ENCODE data around the gene MLF2. TPM values are rescaled to one million over a fixed set of nuclear protein-coding genes. Genes with fewer than 3 reads are reported as not detected.
A peak's percentile ranks its signal among the peaks of the same experiment; 100 is the strongest.

The MLF2 gene
- total and polyA plus RNA-seq, 2 of the 13 experiments (the other 11 are each of a cell fraction or from before 2014, with no cell fraction given) = 88.1 to 167 TPM

GRCh38 chr12:6724409-6724797, 28.5 kb downstream of the MLF2 start (continued):
- TF ChIP-seq GTF2F1 (IDR thresholded peaks at IDR 0.05; ENCODE audit: low read length) = no peak
- TF ChIP-seq GMEB1 (CRISPR knock-in tag; IDR thresholded peaks at IDR 0.05; ENCODE audit: borderline replicate concordance) = no peak
- peak; percentile 66 for TF ChIP-seq ZNF891 (CRISPR knock-in tag; IDR thresholded peaks at IDR 0.05)
- no peak for TF ChIP-seq FOXP4 (CRISPR knock-in tag; IDR thresholded peaks at IDR 0.05)
- no peak for TF ChIP-seq DNMT1 (CRISPR knock-in tag; IDR thresholded peaks at IDR 0.05)
- TF ChIP-seq, protein P1, sequence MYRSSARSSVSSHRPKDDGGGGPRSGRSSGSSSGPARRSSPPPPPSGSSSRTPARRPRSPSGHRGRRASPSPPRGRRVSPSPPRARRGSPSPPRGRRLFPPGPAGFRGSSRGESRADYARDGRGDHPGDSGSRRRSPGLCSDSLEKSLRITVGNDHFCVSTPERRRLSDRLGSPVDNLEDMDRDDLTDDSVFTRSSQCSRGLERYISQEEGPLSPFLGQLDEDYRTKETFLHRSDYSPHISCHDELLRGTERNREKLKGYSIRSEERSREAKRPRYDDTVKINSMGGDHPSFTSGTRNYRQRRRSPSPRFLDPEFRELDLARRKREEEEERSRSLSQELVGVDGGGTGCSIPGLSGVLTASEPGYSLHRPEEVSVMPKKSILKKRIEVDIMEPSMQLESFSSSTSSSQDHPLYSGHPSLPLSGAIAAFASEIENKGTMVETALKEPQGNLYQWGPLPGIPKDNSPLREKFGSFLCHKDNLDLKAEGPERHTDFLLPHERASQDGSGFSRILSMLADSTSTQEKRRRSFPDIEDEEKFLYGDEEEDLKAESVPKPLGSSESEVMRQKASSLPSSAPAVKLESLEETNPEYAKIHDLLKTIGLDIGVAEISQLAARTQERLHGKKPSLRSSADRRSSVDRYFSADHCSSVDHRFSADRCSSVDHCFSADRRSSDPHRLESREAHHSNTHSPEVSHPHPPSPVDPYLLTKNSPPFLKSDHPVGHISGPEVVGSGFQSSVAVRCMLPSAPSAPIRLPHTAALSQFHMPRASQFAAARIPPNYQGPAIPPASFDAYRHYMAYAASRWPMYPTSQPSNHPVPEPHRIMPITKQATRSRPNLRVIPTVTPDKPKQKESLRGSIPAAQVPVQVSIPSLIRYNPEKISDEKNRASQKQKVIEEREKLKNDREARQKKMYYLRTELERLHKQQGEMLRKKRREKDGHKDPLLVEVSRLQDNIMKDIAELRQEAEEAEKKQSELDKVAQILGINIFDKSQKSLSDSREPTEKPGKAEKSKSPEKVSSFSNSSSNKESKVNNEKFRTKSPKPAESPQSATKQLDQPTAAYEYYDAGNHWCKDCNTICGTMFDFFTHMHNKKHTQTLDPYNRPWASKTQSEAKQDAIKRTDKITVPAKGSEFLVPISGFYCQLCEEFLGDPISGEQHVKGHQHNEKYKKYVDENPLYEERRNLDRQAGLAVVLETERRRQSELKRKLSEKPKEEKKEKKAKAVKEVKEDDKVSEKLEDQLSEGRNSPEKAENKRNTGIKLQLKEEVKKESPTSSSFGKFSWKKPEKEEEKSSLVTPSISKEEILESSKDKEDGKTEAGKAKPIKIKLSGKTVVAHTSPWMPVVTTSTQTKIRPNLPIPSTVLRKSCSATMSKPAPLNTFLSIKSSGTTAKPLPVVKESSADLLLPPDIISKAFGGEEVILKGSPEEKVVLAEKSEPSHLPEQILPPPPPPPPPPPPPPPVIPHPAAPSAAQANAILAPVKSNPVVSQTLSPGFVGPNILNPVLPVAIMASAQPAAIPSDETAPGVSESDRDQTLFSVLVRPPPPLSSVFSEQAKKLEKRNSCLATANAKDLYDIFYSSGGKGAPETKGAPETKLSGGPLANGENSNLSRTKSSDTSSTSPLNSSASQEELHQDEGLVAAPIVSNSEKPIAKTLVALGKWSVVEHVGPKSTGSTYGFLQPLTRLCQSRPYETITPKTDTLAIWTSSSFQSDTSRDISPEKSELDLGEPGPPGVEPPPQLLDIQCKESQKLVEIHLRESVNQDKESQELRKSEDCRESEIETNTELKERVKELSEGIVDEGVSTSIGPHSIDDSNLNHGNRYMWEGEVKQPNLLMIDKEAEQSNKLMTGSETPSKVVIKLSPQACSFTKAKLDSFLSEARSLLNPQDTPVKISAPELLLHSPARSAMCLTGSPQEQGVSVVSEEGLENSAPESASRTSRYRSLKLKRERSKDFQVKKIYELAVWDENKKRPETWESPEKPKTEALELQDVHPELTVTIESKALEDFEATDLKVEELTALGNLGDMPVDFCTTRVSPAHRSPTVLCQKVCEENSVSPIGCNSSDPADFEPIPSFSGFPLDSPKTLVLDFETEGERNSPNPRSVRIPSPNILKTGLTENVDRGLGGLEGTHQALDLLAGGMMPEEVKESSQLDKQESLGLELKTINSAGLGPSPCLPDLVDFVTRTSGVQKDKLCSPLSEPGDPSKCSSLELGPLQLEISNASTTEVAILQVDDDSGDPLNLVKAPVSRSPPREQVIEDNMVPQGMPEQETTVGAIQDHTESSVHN (CRISPR knock-in tag; IDR thresholded peaks at IDR 0.05) = 0 out of 2 replicates have a peak, but pooled peaks have one; percentile 12
- TF ChIP-seq BRD4 (CRISPR knock-in tag; IDR thresholded peaks at IDR 0.05) = no peak
- no peak for TF ChIP-seq ZNF674 (CRISPR knock-in tag; IDR thresholded peaks at IDR 0.05; ENCODE audit: low read depth)
- TF ChIP-seq IRF2 (CRISPR knock-in tag; IDR thresholded peaks at IDR 0.05) = no peak
- no peak for TF ChIP-seq MTF1 (CRISPR knock-in tag; IDR thresholded peaks at IDR 0.05)
- no peak for TF ChIP-seq MEIS2 (CRISPR knock-in tag; IDR thresholded peaks at IDR 0.05)
- no peak for TF ChIP-seq KDM6A (CRISPR knock-in tag; IDR thresholded peaks at IDR 0.05; ENCODE audit: low read depth)
- no peak for TF ChIP-seq KDM2A (CRISPR knock-in tag; IDR thresholded peaks at IDR 0.05; ENCODE audit: borderline replicate concordance, low read depth)
- TF ChIP-seq ZNF792 (CRISPR knock-in tag; IDR thresholded peaks at IDR 0.05) = no peak
- TF ChIP-seq RNF2 (conservative IDR thresholded peaks at IDR 0.05; ENCODE audit: low read depth) = 0 out of 2 replicates have a peak, but pooled peaks have one; percentile 9
- no peak for TF ChIP-seq MED13 (CRISPR knock-in tag; IDR thresholded peaks at IDR 0.05)
- TF ChIP-seq ZNF441 (CRISPR knock-in tag; IDR thresholded peaks at IDR 0.05; ENCODE audit: borderline replicate concordance) = no peak
- TF ChIP-seq ZNF160 (CRISPR knock-in tag; IDR thresholded peaks at IDR 0.05) = no peak
- TF ChIP-seq ZNF138 (CRISPR knock-in tag; IDR thresholded peaks at IDR 0.05; ENCODE audit: low read depth) = peak; percentile 27
- TF ChIP-seq ZNF20 (CRISPR knock-in tag; IDR thresholded peaks at IDR 0.05) = no peak
